ENCODE measurements around the gene VWA2.

Gene VWA2

DNA sequence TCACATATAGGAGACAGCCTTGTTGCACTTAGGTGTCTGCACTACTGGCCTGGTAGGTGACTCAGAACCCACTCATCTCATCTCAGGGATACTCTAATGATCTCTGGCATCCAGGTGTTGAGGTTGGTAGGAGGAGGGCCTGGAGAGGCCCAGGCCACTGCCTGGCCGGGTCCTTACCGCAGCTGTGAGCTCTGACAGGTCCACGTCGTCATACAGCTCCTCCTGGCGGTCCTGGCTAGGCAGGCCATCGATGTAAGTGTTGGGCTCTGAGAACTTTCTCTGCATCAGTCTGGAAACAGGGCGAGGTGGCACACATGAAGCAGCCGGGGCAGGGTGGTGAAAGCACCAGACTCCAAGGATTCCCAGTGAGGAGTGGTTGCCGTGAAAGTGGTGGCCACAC is 62.1 kb downstream of the VWA2 start:
- H3K4me3 ChIP-seq (replicated peaks; ENCODE audit: low read depth, low read length): no peak overlapping the region
- DNase-seq (ENCODE audit: low read depth): no peak
- TF ChIP-seq, protein P1, sequence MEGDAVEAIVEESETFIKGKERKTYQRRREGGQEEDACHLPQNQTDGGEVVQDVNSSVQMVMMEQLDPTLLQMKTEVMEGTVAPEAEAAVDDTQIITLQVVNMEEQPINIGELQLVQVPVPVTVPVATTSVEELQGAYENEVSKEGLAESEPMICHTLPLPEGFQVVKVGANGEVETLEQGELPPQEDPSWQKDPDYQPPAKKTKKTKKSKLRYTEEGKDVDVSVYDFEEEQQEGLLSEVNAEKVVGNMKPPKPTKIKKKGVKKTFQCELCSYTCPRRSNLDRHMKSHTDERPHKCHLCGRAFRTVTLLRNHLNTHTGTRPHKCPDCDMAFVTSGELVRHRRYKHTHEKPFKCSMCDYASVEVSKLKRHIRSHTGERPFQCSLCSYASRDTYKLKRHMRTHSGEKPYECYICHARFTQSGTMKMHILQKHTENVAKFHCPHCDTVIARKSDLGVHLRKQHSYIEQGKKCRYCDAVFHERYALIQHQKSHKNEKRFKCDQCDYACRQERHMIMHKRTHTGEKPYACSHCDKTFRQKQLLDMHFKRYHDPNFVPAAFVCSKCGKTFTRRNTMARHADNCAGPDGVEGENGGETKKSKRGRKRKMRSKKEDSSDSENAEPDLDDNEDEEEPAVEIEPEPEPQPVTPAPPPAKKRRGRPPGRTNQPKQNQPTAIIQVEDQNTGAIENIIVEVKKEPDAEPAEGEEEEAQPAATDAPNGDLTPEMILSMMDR (IDR thresholded peaks at IDR 0.05; ENCODE audit: low read length, missing control alignments): no peak

DNA sequence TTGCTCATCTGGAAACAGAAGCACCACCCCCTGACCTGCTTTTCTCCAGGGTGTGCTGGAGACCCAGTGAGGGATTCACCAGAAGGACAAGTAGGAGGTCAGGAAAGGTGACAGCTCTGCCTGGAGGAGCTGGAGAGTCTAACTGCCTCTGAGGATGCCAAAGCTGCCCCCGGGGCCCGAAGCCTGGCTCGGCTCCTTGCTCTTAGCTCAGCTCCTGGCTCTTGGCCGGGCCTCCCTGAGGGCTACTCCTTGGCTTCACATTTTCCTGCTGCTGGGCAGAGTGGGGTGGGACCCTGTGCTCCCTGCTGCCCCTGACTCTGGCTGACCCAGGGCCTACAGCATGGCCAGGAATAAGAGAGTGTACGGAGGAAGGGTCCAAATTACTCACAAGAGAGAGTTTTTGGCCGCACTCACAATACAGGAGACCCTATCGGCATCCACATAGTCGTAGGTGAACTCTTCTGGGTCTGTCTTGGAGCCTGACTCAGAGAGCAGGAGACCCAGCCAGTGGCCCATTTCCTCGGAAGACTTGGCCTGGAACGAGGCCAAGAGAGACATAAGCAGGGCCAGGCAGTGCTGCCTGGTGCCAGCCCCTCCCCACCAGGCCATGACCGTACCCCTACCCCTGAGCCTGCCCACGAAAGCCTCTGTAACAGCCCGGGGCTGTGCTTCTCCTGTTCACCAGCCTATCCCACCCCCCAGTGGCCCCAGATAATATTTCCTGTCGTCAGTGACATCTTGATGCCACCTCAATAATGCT is 63.1 kb downstream of the VWA2 start:
- DNase-seq (ENCODE audit: low read depth): no peak
- H3K4me3 ChIP-seq (replicated peaks; ENCODE audit: low read depth, low read length): no peak overlapping the region
- TF ChIP-seq, protein P1 (IDR thresholded peaks at IDR 0.05; ENCODE audit: low read length, missing control alignments): no peak

DNA sequence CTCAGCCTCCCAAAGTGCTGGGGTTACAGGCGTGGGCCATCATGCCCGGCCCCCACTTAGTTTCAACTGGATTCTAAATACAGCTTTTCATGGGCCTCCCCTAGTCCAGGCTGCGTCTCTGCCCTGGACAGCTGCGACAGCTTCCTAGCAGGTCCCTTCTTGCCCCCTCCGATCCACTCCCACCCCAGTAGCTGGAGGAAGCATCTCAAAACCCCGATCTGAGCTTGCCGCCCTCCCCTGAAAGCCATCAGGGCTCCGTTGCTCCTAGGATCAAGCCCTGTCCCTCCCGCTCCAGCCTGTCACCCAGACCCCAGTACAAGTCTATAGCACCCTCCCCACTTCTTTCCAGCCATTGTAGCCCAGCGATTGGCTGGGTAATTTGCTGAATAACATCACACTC is 64.5 kb downstream of the VWA2 start:
- TF ChIP-seq, protein P1 (IDR thresholded peaks at IDR 0.05; ENCODE audit: low read length, missing control alignments): no peak
- no peak overlapping the region for H3K4me3 ChIP-seq (replicated peaks; ENCODE audit: low read depth, low read length)
- DNase-seq (ENCODE audit: low read depth): no peak

DNA sequence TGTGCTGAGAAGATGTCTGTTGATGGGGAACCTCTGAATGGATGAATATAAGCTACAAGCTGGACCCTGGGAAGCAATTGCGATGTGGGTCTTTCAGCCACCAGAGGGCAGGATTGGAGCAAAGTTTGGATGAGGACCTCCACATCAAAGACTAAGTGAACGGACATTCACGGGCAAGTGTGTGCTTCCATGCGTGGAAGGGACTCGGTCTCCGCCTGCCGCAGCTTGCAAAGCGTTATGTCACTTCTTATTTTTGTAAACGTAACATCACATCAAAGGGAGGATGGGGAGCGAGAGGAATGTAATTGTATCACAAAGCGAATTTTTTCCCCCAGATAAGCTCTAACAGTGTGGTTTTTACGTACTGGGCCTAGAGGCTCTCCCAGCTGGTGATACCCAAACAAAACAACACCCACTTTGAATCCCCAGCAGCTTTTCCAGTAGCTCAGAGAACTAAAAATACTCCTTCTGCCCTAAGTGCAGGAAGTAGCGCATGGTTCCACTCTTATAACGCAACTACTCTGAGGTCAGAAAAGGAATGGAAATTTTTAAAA is 65.0 kb downstream of the VWA2 start:
- peak overlapping the region; percentile 6 for H3K4me3 ChIP-seq (replicated peaks; ENCODE audit: low read depth, low read length)
- TF ChIP-seq, protein P1 (IDR thresholded peaks at IDR 0.05; ENCODE audit: low read length, missing control alignments): peak; percentile 90
- DNase-seq (ENCODE audit: low read depth): peak; percentile 87

DNA sequence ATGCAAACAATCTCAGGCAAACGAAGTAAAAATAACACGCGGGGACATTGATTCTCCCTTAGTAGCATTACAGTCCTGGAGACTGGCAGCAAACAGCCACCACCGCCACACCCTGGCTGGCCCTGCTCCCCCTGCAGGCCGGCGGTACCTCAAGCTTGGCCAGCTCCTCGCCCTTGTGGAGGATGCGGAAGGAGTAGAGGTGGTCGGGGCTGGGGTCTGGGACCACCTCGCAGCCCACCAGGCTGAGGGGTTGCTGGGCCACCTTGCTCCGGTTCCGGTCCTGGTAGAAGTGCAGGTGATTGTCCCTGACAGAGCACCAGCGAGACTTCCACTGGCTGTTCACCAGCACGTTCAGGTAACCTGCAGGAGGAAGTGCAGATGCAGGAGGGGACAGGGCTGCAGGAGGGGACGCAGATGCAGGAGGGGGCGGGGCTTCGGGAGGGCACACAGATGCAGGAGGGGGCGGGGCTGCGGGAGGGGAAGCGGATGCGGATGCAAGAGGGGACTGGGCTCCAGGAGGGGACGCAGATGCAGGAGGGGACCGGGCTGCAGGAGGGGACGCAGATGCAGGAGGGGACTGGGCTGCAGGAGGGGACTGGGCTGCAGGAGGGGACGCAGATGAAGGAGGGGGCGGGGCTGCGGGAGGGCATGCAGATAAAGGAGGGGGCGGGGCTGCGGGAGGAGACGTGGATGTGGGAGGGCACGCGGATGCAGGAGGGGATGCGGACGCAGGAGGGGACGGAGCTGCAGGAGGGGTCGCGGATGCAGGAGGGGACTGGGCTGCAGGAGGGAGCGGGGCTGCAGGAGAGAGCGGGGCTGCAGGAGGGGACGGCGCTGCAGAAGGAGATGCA is 65.7 kb downstream of the VWA2 start:
- TF ChIP-seq, protein P1 (IDR thresholded peaks at IDR 0.05; ENCODE audit: low read length, missing control alignments): peak; percentile 56

DNA sequence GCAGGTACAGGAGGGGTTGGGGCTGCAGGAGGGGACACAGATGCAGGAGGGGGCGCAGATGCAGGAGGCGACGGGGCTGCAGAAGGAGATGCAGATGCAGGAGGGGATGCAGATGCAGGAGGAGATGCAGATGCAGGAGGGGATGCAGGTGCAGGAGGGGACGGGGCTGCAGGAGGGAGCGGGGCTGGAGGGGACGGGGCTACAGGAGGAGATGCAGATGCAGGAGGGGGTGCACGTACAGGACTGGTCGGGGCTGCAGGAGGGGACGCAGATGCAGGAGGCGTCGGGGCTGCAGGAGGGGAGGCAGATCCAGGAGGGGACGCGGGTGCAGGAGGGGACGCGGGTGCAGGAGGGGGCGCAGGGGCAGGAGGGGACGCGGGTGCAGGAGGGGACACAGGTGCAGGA is 66.5 kb downstream of the VWA2 start:
- H3K4me3 ChIP-seq (replicated peaks; ENCODE audit: low read depth, low read length): no peak overlapping the region
- TF ChIP-seq, protein P1 (IDR thresholded peaks at IDR 0.05; ENCODE audit: low read length, missing control alignments): no peak
- DNase-seq (ENCODE audit: low read depth): no peak

More for the DNA sequence above, 65.7 kb downstream of the VWA2 start:
- H3K4me3 ChIP-seq (replicated peaks; ENCODE audit: low read depth, low read length): peak overlapping the region; percentile 6
- no peak for DNase-seq (ENCODE audit: low read depth)
